Astrocyte of the spinal cord (primary cell): ENCODE data around the gene ZNF346.

Source experiments
- DNase-seq: peaks from one replicate; pipeline ENCODE4 v3.0.0; 2011; ENCODE audit warnings: low read depth, low spot score
- H3K4me3 ChIP-seq: 2 replicates; pipeline ENCODE4 v1.5.1; 2011; ENCODE audit warnings: low read depth, mild to moderate bottlenecking, low read length, moderate library complexity
- CTCF ChIP-seq: IDR thresholded peaks from 2 replicates; pipeline ENCODE4 v1.5.1; 2012; ENCODE audit warnings: low read depth, mild to moderate bottlenecking, low read length, inconsistent platforms
- in situ Hi-C: cut with HindIII; loops from 2 replicates; pipeline ENCODE4 v1.10.0; 2017; ENCODE audit warnings: low sequenced_read_pairs

The ZNF346 gene

DNA sequence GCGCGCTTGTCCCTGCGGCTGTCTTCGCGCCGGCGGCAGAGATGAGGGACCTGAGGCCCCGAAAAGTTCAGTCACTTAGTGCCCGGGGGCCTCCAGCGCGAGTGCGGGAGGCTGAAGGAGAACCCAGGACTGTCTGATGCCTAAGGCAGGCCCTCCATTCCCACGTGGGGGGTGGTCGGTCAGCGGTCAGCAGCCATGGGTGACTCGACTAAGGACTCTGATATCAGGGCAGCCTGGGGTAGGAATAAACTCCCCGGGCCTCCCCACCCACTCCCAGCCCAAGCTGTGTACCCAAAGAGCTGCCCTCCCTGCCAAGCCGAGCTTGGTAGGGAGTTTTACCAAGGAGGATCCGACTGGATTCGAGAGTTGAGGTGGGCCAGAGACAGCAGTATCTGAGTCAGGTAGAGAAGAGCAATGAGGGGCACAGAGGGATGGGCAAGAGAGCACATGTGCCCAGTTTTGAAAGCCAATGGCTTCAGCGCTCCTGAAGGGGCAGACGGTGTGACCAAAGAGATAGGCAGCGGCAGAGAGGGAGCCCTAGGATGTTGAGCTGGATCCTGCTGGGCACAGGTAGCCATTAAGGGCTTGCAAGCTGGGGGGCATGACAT lies 65.0 kb downstream of the ZNF346 start:
- DNase-seq, result no peak
- in situ Hi-C loops, result no loop called here
- H3K4me3 ChIP-seq, result no peak overlapping the region
- no peak for TF ChIP-seq CTCF

DNA sequence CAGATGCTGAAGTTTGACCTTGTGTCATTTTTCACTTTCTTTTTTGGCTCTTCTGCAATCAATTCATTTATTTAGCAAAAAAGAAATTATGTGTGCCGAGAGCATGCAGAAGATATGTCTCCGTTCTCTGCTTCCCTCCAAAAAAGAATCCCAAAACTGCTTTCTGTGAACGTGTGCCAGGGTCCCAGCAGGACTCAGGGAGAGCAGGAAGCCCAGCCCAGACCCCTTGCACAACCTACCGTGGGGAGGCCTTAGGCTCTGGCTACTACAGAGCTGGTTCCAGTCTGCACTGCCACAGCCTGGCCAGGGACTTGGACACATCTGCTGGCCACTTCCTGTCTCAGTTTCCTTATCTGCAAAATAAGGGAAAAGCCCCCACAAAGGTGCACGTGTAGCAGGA lies 66.6 kb downstream of the ZNF346 start:
- TF ChIP-seq CTCF, result no peak
- DNase-seq, result no peak
- no peak overlapping the region for H3K4me3 ChIP-seq

GRCh38 chr5:177089825-177090641 lies 67.5 kb downstream of the ZNF346 start:
- no peak for DNase-seq
- in situ Hi-C loops, result no loop called here
- H3K4me3 ChIP-seq, result no peak overlapping the region
- no peak for TF ChIP-seq CTCF

More for the DNA sequence above, 66.6 kb downstream of the ZNF346 start:
- in situ Hi-C loops, result no loop called here

DNA sequence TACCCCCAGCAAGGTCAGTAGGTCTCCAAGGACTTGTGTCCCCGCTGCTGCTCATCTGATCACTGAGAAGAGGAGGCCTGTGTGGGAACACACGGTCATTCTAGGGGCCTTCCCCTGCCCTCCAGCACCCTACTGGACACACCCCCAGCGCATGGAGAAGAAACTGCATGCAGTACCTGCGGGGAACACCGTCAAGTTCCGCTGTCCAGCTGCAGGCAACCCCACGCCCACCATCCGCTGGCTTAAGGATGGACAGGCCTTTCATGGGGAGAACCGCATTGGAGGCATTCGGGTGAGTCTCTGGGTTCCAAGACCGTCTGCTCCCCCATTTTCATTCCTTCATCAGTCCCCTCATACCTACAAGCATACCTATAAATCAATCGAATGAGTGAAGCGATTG lies 68.3 kb downstream of the ZNF346 start:
- H3K4me3 ChIP-seq, result no peak overlapping the region
- in situ Hi-C loops, result no loop called here
- TF ChIP-seq CTCF, result no peak
- no peak for DNase-seq

DNA sequence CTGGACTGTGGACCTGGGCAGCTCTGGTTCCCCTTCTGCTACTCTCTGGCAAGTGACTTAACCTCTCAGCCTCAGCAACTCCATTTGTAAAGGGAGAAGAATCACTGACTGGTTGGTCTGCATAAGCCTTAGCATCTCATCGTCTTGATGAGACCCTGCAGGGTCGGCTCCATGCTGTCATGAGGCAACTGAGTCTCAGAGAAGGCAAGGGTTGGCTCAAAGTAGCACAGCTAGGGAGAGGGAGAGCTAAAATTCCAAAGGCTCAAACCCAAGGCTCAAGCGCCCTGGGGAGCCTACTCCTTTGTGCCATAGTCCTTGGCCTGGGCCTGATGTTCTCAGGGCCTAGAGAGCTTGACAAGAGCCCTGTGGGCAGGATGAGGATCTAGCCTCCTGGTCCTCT lies 68.7 kb downstream of the ZNF346 start:
- TF ChIP-seq CTCF, result no peak
- DNase-seq, result no peak
- no peak overlapping the region for H3K4me3 ChIP-seq
- in situ Hi-C loops, result no loop called here

DNA sequence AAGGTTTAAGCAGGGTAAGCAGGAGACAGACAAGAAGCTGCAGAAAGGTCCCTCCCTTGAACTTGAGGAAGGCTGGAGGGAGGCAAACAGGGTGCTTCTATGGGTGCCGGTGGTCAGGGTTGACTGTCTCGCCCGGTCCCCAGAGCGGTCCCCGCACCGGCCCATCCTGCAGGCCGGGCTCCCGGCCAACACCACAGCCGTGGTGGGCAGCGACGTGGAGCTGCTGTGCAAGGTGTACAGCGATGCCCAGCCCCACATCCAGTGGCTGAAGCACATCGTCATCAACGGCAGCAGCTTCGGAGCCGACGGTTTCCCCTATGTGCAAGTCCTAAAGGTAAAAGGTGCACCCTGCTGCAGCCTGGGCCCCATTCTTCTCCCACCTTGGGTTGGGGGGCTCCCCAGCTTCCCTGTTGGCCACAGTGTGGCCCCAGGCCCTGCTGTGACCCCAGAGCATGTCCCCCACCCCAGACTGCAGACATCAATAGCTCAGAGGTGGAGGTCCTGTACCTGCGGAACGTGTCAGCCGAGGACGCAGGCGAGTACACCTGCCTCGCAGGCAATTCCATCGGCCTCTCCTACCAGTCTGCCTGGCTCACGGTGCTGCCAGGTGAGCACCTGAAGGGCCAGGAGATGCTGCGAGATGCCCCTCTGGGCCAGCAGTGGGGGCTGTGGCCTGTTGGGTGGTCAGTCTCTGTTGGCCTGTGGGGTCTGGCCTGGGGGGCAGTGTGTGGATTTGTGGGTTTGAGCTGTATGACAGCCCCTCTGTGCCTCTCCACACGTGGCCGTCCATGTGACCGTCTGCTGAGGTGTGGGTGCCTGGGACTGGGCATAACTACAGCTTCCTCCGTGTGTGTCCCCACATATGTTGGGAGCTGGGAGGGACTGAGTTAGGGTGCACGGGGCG lies 69.9 kb downstream of the ZNF346 start:
- in situ Hi-C loops, result no loop called here
- DNase-seq, result no peak
- TF ChIP-seq CTCF, result no peak
- no peak overlapping the region for H3K4me3 ChIP-seq
